HUES48 (cell line): ENCODE data around the gene ITGAE.

Experiments
- H3K27ac ChIP-seq: one replicate; pipeline ENCODE4 v1.7.0; 2013; ENCODE audit warnings: low read depth, low read length, inconsistent platforms
- H3K27me3 ChIP-seq: 2 replicates; pipeline ENCODE4 v1.6.1; 2013; ENCODE audit warnings: mild to moderate bottlenecking, low read length; ENCODE audit not compliant: control insufficient read depth, insufficient read depth
- H3K36me3 ChIP-seq: 2 replicates; pipeline ENCODE4 v1.6.1; 2013; ENCODE audit warnings: low read length; ENCODE audit not compliant: control insufficient read depth, insufficient read depth
- H3K4me1 ChIP-seq: 2 replicates; pipeline ENCODE4 v1.6.1; 2013; ENCODE audit warnings: mild to moderate bottlenecking, low read length; ENCODE audit not compliant: control insufficient read depth, insufficient read depth
- H3K4me3 ChIP-seq: 2 replicates; pipeline ENCODE4 v1.5.1; 2013; ENCODE audit warnings: mild to moderate bottlenecking, low read depth, low read length
- H3K9ac ChIP-seq: 2 replicates; pipeline ENCODE4 v1.6.1; 2013; ENCODE audit warnings: mild to moderate bottlenecking, low read depth, low read length, moderate library complexity
- H3K9me3 ChIP-seq: 2 replicates; pipeline ENCODE4 v1.6.1; 2013; ENCODE audit warnings: low read length; ENCODE audit not compliant: control insufficient read depth, insufficient read depth

ITGAE gene

GRCh38 chr17:3666516-3666915, 134.5 kb downstream of the ITGAE start:
- Histone ChIP-seq H3K36me3 (peaks cover 24% of the 10 kb centered on the region; the same call in 1 of the 2 replicates), H3K9ac (no peak overlapping the region), H3K4me3 (no peak overlapping the region), H3K27ac (no peak overlapping the region), H3K4me1 (peaks cover 8% of the 10 kb centered on the region; the same call in 1 of the 2 replicates), H3K9me3 (no peaks in the 10 kb centered on the region), H3K27me3 (no peaks in the 10 kb centered on the region)

- H3K27me3 ChIP-seq: no peaks in the 10 kb centered on the region
- H3K9ac ChIP-seq: no peak overlapping the region
- no peaks in the 10 kb centered on the region for H3K9me3 ChIP-seq
- no peak overlapping the region for H3K4me3 ChIP-seq
- H3K4me1 ChIP-seq: peaks cover 8% of the 10 kb centered on the region; the same call in 1 of the 2 replicates
- H3K36me3 ChIP-seq: peaks cover 23% of the 10 kb centered on the region; the same call in 1 of the 2 replicates
- no peak overlapping the region for H3K27ac ChIP-seq
These were observed 135.2 kb downstream of the ITGAE start for GRCh38 chr17:3665834-3666233.
